ENCODE results near the gene RBM33.

DNA sequence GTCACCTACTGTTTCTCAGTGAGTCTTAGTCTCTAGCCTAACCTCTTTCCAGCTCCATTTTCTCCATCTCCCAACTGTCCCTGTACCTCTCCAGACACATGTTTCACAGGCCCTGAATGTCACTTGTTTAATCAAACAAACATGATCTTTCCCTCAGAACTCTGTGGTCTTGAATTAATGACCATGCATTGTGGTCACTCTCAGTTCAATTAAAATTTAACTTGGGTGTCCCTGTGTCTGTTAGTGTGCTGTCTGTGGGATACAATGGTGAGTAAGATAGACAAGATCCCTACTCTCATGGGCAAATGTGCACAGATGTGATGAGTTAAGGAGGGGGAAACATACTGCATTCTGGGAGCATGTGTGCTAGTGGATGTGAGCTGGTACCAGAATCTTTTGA, 65.0 kb downstream of the RBM33 start:
- TF ChIP-seq EZH2 (IDR thresholded peaks at IDR 0.05; ENCODE audit: borderline replicate concordance, low read depth, low read length) = no peak
- TF ChIP-seq, protein P1, sequence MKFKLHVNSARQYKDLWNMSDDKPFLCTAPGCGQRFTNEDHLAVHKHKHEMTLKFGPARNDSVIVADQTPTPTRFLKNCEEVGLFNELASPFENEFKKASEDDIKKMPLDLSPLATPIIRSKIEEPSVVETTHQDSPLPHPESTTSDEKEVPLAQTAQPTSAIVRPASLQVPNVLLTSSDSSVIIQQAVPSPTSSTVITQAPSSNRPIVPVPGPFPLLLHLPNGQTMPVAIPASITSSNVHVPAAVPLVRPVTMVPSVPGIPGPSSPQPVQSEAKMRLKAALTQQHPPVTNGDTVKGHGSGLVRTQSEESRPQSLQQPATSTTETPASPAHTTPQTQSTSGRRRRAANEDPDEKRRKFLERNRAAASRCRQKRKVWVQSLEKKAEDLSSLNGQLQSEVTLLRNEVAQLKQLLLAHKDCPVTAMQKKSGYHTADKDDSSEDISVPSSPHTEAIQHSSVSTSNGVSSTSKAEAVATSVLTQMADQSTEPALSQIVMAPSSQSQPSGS (CRISPR knock-in tag; IDR thresholded peaks at IDR 0.05) = no peak
- TF ChIP-seq NR3C1 (CRISPR knock-in tag; IDR thresholded peaks at IDR 0.05) = no peak
- TF ChIP-seq BHLHE40 (IDR thresholded peaks at IDR 0.05; ENCODE audit: low read length) = no peak
- TF ChIP-seq, protein P2, sequence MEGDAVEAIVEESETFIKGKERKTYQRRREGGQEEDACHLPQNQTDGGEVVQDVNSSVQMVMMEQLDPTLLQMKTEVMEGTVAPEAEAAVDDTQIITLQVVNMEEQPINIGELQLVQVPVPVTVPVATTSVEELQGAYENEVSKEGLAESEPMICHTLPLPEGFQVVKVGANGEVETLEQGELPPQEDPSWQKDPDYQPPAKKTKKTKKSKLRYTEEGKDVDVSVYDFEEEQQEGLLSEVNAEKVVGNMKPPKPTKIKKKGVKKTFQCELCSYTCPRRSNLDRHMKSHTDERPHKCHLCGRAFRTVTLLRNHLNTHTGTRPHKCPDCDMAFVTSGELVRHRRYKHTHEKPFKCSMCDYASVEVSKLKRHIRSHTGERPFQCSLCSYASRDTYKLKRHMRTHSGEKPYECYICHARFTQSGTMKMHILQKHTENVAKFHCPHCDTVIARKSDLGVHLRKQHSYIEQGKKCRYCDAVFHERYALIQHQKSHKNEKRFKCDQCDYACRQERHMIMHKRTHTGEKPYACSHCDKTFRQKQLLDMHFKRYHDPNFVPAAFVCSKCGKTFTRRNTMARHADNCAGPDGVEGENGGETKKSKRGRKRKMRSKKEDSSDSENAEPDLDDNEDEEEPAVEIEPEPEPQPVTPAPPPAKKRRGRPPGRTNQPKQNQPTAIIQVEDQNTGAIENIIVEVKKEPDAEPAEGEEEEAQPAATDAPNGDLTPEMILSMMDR (IDR thresholded peaks at IDR 0.05 in 2 of 3, conservative IDR thresholded peaks at IDR 0.05 in 1 of 3; ENCODE audit: insufficient read depth in 2 of 3, low read depth in 1 of 3, low read length in 3 of 3) = no peak
- no peak for TF ChIP-seq SIN3A (IDR thresholded peaks at IDR 0.05; ENCODE audit: borderline replicate concordance in 2 of 2, control insufficient read depth in 1 of 2, low read depth in 2 of 2, low read length in 2 of 2)
- no peak for TF ChIP-seq RCOR1 (IDR thresholded peaks at IDR 0.05; ENCODE audit: borderline replicate concordance in 1 of 2, low read depth in 2 of 2, low read length in 2 of 2)
- no peak for TF ChIP-seq SMAD3 (CRISPR knock-in tag; conservative IDR thresholded peaks at IDR 0.05)

All from K562 (cell line).